Common myeloid progenitor, CD34-positive (primary cell): ENCODE results near the gene RNASE7.
A peak's percentile ranks its signal among the peaks of the same experiment; 100 is the strongest.

Experiments used
- CTCF ChIA-PET: fragments of 350-600 bp; sonication (Branson Sonifier 250); formaldehyde crosslinking; loops from one replicate; lab custom pipeline; 2021; ENCODE audit warnings: antibody characterized with exemption; lab: Charles Lee
- POLR2A ChIA-PET: fragments of 350-600 bp; sonication (Branson Sonifier 250); formaldehyde crosslinking; loops from one replicate; lab custom pipeline; 2021; ENCODE audit warnings: antibody characterized with exemption; lab: Charles Lee
- DNase-seq, 3 donors: peaks; one replicate each; pipeline versions ENCODE4 v3.0.0 to v3.0.0-alpha.2; 2013
- H3K27ac ChIP-seq, 2 experiments: 1 replicate in 1 of 2; 2 replicates in 1 of 2; pipeline ENCODE4 v1.7.0; 2013; ENCODE audit warnings: inconsistent platforms in 2 of 2, low read length in 2 of 2, mild to moderate bottlenecking in 2 of 2, low read depth in 1 of 2, moderate library complexity in 1 of 2; ENCODE audit not compliant: severe bottlenecking in 2 of 2, insufficient read depth in 1 of 2, poor library complexity in 1 of 2
- H3K27me3 ChIP-seq, 5 experiments: replicated peaks in 2 of 5; 1 replicate in 3 of 5; 2 replicates in 2 of 5; pipeline versions ENCODE4 v1.6.1 to v1.7.0; 2013; ENCODE audit warnings: low read length in 4 of 5, mild to moderate bottlenecking in 2 of 5, moderate library complexity in 2 of 5, inconsistent platforms in 1 of 5; ENCODE audit not compliant: insufficient read depth in 5 of 5, control insufficient read depth in 4 of 5
- H3K36me3 ChIP-seq, 4 experiments: 1 replicate in 2 of 4; 2 replicates in 2 of 4; pipeline versions ENCODE4 v1.6.1 to v1.7.0; 2013; ENCODE audit warnings: low read length in 3 of 4, control low read depth in 1 of 4, mild to moderate bottlenecking in 1 of 4; ENCODE audit not compliant: control insufficient read depth in 4 of 4, insufficient read depth in 4 of 4
- H3K4me1 ChIP-seq, 4 experiments: 1 replicate in 3 of 4; 2 replicates in 1 of 4; pipeline versions ENCODE4 v1.6.1 to v1.7.1; 2013; ENCODE audit warnings: low read length in 3 of 4, mild to moderate bottlenecking in 3 of 4, control low read depth in 1 of 4, inconsistent platforms in 1 of 4, moderate library complexity in 1 of 4; ENCODE audit not compliant: control insufficient read depth in 4 of 4, insufficient read depth in 4 of 4; ENCODE audit errors: control extremely low read depth in 1 of 4
- H3K4me3 ChIP-seq, 7 experiments: 1 replicate in 4 of 7; 2 replicates in 3 of 7; pipeline versions ENCODE4 v1.5.1 to v1.7.0; 2013; ENCODE audit warnings: mild to moderate bottlenecking in 7 of 7, low read length in 6 of 7, moderate library complexity in 6 of 7, inconsistent platforms in 2 of 7, low read depth in 2 of 7, control low read depth in 1 of 7; ENCODE audit not compliant: insufficient read depth in 4 of 7, control insufficient read depth in 1 of 7; ENCODE audit errors: extremely low read depth in 1 of 7
- H3K9me3 ChIP-seq, 5 experiments: 1 replicate in 4 of 5; 2 replicates in 1 of 5; pipeline versions ENCODE4 v1.6.1 to v1.7.1; 2013; ENCODE audit warnings: low read length in 4 of 5, mild to moderate bottlenecking in 2 of 5, inconsistent platforms in 1 of 5, low read depth in 1 of 5, moderate library complexity in 1 of 5; ENCODE audit not compliant: control insufficient read depth in 4 of 5, insufficient read depth in 2 of 5; ENCODE audit errors: control extremely low read depth in 1 of 5
- WGBS: methylation state at CpG from one replicate; pipeline ENCODE4 v1.1.5; 2013; ENCODE audit not compliant: insufficient coverage; 5-methylcytosine and 5-hydroxymethylcytosine counted together

RNASE7 gene

DNA sequence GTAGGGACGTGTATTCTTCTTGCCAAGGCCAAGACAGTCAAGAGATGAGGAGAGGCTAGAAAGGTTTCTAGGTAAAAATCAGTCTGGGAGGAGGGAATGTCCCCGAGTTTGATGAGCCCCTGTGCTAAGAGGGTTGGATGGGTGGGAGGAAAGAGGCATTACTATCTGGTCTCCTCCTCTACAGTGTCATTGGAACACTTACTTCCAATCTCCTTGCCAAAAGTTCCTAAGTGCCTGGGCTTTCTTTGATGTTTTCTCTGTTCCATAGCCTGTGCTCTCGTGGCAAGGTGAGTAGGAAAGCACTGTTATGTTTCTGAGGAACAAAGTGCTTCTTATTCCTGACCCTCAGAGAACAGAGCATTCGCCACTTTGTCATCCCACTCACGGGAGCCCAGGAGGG, 7.5 kb upstream of the RNASE7 start, which contains the start of gene RNASE13:
Gene RNASE13 (minus strand): TSS at position 101 of the 400 bp plus-strand sequence. CDS start 519 bp downstream, outside the sequence.
- Histone ChIP-seq H3K27me3 (peaks cover 0 to 3% (median 0%) of the 10 kb centered on the region in 5 experiments), H3K36me3 (no peaks in the 10 kb centered on the region), H3K27ac (no peak within 1 kb of the TSS), H3K4me3 (no peak within 1 kb of the TSS), H3K9me3 (no peaks in the 10 kb centered on the region), H3K4me1 (peaks cover 0 to 4% (median 1%) of the 10 kb centered on the region in 4 experiments)
- DNase-seq, result no peak
- 91% methylated on average over 3 of the region's 5 CpGs for WGBS
- ChIA-PET CTCF (interaction anchor here (1.0 to 6.9 kb wide), 3 partner anchors 10 to 43 kb away, joined by 3 to 155 read pairs (median 4); no protein-coding TSS in a partner anchor), POLR2A (interaction anchor here (0.6 to 1.1 kb wide), 2 partner anchors 19 kb away, joined by 3 read pairs; no protein-coding TSS in a partner anchor)

DNA sequence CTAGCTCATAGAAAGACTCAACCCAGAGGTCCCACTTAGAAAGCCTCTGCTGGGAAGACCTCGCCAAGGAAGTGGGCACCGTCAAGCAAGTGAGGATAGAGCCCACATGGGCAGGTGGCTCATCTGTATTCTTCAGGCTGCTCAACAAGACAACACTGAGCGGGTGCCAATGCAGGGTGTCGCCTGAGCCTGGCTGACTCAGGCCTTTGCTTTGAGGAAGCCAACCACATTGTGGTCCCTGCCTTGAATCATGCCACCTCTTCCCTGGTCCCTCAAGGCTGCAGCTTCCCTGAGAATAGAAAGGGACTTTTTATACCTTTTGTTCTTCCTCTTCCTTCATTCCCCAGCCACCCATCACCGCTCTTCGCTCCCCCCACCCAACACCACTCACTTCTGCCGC, 5.4 kb upstream of the RNASE7 start:
- H3K27me3 ChIP-seq, result peaks cover 0 to 2% (median 0%) of the 10 kb centered on the region in 5 experiments
- POLR2A ChIA-PET, result no interaction called here

DNA sequence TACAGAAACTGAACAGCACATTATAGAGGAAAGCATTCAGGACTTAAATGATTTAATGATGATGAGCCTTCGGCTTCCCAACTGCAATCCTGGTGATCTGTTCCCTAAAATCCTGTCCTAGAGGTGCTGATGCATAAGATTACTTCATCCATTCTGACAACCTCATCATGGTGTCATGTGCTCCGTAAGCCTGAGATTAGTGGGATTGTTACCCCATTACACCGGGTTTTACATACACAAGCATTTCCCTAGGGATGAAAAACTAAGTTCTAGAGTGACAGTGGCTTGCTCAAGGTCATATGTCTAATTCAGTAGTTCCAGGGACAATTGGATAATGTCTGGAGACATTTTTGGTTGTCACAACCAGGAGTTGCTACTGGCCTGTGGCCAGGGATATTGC, 5.0 kb upstream of the RNASE7 start:
- ChIA-PET CTCF (interaction anchor here (0.9 to 6.9 kb wide), 3 partner anchors 11 to 50 kb away, joined by 3 to 155 read pairs (median 3); no protein-coding TSS in a partner anchor), POLR2A (no interaction called here)
- H3K36me3 ChIP-seq, result no peaks in the 10 kb centered on the region
- H3K27ac ChIP-seq, result no peak overlapping the region
- H3K27me3 ChIP-seq, result no peaks in the 10 kb centered on the region
- H3K4me3 ChIP-seq, result no peak overlapping the region
- no peak for DNase-seq
- WGBS, result 100% methylated on average over 2 of the region's 3 CpGs
- H3K4me1 ChIP-seq, result peaks cover 0 to 7% (median 2%) of the 10 kb centered on the region in 4 experiments
- no peaks in the 10 kb centered on the region for H3K9me3 ChIP-seq

More for the DNA sequence above, 5.4 kb upstream of the RNASE7 start:
- H3K4me3 ChIP-seq, result no peak overlapping the region
- H3K36me3 ChIP-seq, result no peaks in the 10 kb centered on the region
- peak in 2 of 3 donors; percentile 36 to 46 for DNase-seq
- WGBS, result 97% methylated on average over 4 of the region's 7 CpGs
- peaks cover 0 to 7% (median 2%) of the 10 kb centered on the region in 4 experiments for H3K4me1 ChIP-seq
- CTCF ChIA-PET, result interaction anchor here (1.6 to 6.9 kb wide), 2 partner anchors 10 to 22 kb away, joined by 3 to 155 read pairs; no protein-coding TSS in a partner anchor
- no peak overlapping the region for H3K27ac ChIP-seq
- H3K9me3 ChIP-seq, result no peaks in the 10 kb centered on the region

DNA sequence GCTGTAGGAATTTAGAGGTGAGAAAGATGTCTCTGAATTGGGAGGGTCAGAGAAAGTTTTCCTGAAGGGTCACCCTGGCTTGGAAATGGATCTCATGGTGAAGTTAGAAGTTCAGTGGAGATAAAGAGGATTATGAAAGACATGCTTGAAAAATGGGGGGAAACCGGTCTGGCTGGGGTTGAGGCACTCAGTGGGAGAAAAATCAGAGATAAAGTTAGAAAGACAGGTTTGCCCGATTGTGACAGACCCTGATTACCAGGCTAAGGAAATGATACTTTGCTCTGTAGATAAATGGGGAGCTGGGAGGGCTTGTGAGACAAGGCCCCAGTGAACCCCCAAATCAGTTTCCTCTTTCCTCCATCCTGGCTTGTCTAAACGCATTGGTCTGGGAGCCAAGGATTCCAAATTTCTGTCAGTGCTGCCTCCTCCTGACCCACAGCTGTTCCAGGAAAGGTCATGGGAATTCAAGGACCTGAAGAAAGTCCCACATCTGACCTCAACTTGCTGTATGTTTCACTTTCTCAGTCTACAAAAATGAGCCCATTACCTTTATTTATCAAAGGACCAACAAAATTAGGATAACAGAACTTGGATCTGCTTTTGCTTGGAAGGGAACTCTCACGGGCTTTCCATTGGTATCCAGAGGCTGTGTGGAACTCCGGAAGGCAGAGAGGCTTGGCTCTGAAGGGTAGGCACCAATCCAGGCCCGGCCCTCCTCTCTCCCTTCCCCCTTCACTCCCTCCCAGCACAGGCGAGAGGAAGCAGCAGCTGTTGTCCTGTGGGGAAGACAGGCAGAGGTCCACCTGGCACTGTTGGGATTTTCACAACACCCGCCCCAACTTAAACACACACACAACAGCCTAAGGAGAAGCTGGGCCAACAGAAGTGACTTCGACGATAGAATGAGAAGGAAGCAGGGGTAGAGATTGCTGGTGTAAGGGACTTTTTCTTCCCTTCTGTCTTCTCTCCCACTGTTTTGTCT, 3.4 kb upstream of the RNASE7 start:
- Histone ChIP-seq H3K4me3 (no peak overlapping the region), H3K9me3 (no peaks in the 10 kb centered on the region), H3K4me1 (peaks cover under 1 to 20% (median 13%) of the 10 kb centered on the region in 4 experiments), H3K27ac (no peak overlapping the region), H3K36me3 (no peaks in the 10 kb centered on the region), H3K27me3 (no peaks in the 10 kb centered on the region)
- 96% methylated on average over 4 of the region's 10 CpGs for WGBS
- ChIA-PET CTCF (interaction anchor here (1.2 to 7.2 kb wide), 14 partner anchors 8 to 165 kb away, joined by 3 to 345 read pairs (median 8); partner anchors contain the start of genes NDRG2 and TPPP2), POLR2A (interaction anchor here (1.7 kb wide), 1 partner anchor 24 kb away, joined by 9 read pairs; no protein-coding TSS in a partner anchor)
- DNase-seq, result no peak

DNA sequence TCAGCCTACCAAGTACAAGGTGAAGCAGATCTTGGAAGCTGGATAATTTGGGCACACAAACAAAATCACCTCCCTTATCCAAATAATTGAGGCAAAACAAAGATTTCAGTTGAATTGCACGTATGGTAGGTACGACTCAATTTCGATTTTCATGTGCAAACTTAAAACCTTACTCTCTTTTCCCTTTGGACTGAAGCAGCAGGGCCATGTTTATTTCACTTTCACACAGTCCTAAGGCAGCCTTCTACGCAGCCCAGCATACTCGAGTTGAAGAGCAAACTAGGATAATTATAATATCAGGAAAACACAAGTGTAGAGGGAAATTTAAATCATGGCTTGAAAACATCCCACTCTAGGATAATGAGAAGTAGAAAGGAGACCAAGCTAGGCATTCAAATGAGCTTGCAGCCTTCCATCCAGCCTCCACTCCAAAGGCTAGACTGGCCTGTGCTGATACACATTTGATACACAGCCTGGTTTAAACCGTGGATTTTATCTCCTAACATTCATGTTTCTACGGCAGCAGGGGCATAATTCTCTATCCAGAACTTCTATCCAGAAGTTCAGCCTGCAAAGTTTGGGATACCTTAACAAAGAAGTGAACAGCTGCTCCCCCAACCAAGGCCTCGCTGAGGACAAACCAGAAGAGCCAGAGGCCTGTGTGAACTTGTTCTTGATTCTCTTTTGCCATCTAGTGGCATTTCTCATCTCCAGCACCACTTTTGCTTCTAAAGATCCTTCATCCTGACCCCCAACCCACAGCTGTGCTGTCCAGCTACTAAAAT, 2.4 kb upstream of the RNASE7 start:
- Histone ChIP-seq H3K9me3 (no peaks in the 10 kb centered on the region), H3K4me1 (peaks cover 7 to 30% (median 23%) of the 10 kb centered on the region in 4 experiments), H3K27ac (no peak overlapping the region), H3K27me3 (no peaks in the 10 kb centered on the region), H3K36me3 (no peaks in the 10 kb centered on the region), H3K4me3 (no peak overlapping the region)
- peak; percentile 63 to 75 (median 72) for DNase-seq
- 41% methylated on average over 3 of the region's 8 CpGs for WGBS
- ChIA-PET CTCF (interaction anchor here (0.7 to 7.2 kb wide), 34 partner anchors 9 to 348 kb away, joined by 3 to 345 read pairs (median 4); partner anchors contain the start of genes NDRG2 and TPPP2), POLR2A (interaction anchor here (1.7 kb wide), 1 partner anchor 25 kb away, joined by 9 read pairs; no protein-coding TSS in a partner anchor)

DNA sequence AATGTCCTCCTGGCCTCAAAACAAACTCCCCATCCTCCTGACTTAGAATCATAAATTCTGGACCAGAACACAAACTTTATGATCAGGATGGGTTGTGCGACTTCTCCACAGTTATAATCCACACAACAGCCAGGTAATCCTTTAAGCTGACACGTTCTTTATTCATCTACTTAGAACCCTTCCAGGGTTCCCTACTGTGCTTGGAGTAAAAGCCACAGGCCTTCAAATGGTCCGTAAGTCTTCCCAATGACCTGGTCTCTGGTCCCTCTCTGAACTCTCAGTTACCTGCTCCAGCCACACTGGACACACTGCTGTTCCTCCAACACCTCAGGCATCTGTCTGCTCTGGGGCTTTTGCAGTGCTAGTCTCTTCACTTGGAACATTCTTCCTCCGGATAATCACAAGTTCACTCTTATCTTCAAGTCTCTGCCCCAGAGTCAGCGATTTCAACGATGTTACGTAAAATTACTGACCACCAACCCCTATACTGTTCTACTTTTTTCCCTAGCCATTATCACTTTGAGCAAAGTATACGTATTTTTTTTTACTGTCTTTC, 1.7 kb upstream of the RNASE7 start:
- Histone ChIP-seq H3K9me3 (no peaks in the 10 kb centered on the region), H3K27ac (no peak overlapping the region), H3K4me3 (no peak overlapping the region), H3K4me1 (peaks cover 9 to 32% (median 25%) of the 10 kb centered on the region in 4 experiments), H3K27me3 (no peaks in the 10 kb centered on the region), H3K36me3 (no peaks in the 10 kb centered on the region)
- POLR2A ChIA-PET, result interaction anchor here (1.7 kb wide), 1 partner anchor 25 kb away, joined by 9 read pairs; no protein-coding TSS in a partner anchor
- CTCF ChIA-PET, result interaction anchor here (0.6 to 7.2 kb wide), 34 partner anchors 8 to 1924 kb away, joined by 3 to 345 read pairs (median 4); partner anchors contain the start of genes NDRG2 and TPPP2
- WGBS, result 85% methylated on average over 7 of the region's 8 CpGs
- no peak for DNase-seq
